K562 (cell line): Measurements from ENCODE around the gene MPHOSPH10. TPM values are rescaled to one million over a fixed set of nuclear protein-coding genes. Genes with fewer than 3 reads are reported as not detected.

ENCODE experiments used
- CEBPB ChIP-seq: fragments of 450-650 bp; IDR thresholded peaks from 2 replicates; pipeline ENCODE4 v1.6.1; 2016; ENCODE audit warnings: missing genetic modification characterization, missing compliant biosample characterization
- FOXJ3 ChIP-seq: sonication (generic); formaldehyde crosslinking; IDR thresholded peaks from 2 replicates; pipeline ENCODE4 v1.4.0; 2020; ENCODE audit warnings: mild to moderate bottlenecking, missing genetic modification reagents
- GTF2E2 ChIP-seq: fragments of 200-800 bp; sonication (Bioruptor generic); IDR thresholded peaks from 2 replicates; pipeline ENCODE4 v1.6.1; 2016; ENCODE audit warnings: missing genetic modification characterization, missing compliant biosample characterization
- HSF4 ChIP-seq: fragments of 250-450 bp; sonication (Bioruptor Pico); IDR thresholded peaks from 2 replicates; pipeline ENCODE4 v2.1.2; 2022; ENCODE audit warnings: mild to moderate bottlenecking, moderate library complexity, borderline replicate concordance
- LARP7 ChIP-seq: fragments of 450-650 bp; IDR thresholded peaks from 2 replicates; pipeline ENCODE4 v1.6.1; 2016
- MED1 ChIP-seq: sonication (generic); formaldehyde crosslinking; IDR thresholded peaks from 2 replicates; pipeline ENCODE4 v1.8.1; 2023; ENCODE audit warnings: missing genetic modification reagents, borderline replicate concordance
- NR4A1 ChIP-seq, 2 experiments: fragments of 250-450 bp in 1 of 2; fragments of 450-650 bp in 1 of 2; sonication (Bioruptor Pico) in 1 of 2; IDR thresholded peaks; 2 replicates each; pipeline versions ENCODE4 v1.4.0 to v1.6.1; 2016 to 2020; ENCODE audit warnings: mild to moderate bottlenecking in 2 of 2, missing compliant biosample characterization in 1 of 2, missing genetic modification characterization in 1 of 2, moderate library complexity in 1 of 2
- PTBP1 ChIP-seq: fragments of 200-400 bp; formaldehyde crosslinking; IDR thresholded peaks from 2 replicates; pipeline ENCODE4 v1.6.1; 2017; ENCODE audit warnings: low read depth, low read length
- SOX6 ChIP-seq: fragments of 450-650 bp; IDR thresholded peaks from 2 replicates; pipeline ENCODE4 v1.6.1; 2014; ENCODE audit warnings: mild to moderate bottlenecking
- U2AF2 ChIP-seq: fragments of 200-400 bp; formaldehyde crosslinking; optimal IDR thresholded peaks from 2 replicates; pipeline ENCODE3; 2017; ENCODE audit warnings: low read depth, mild to moderate bottlenecking, low read length
- YY1 ChIP-seq, 3 experiments: IDR thresholded peaks; 2 replicates each; pipeline ENCODE4 v1.6.1; 2011; ENCODE audit warnings: low read length in 2 of 3, mild to moderate bottlenecking in 2 of 3, moderate library complexity in 2 of 3, borderline replicate concordance in 1 of 3, control low read depth in 1 of 3, low read depth in 1 of 3; ENCODE audit not compliant: insufficient read depth in 3 of 3, insufficient replicate concordance in 2 of 3, control insufficient read depth in 1 of 3, insufficient read length in 1 of 3; ENCODE audit errors: extremely low read depth in 1 of 3
- ZBTB17 ChIP-seq: fragments of 450-650 bp; formaldehyde crosslinking; IDR thresholded peaks from 2 replicates; pipeline ENCODE4 v1.4.0; 2020; ENCODE audit warnings: mild to moderate bottlenecking
- ZNF436 ChIP-seq: fragments of 250-450, 450-650 bp; sonication (Bioruptor Pico); formaldehyde crosslinking; IDR thresholded peaks from 2 replicates; pipeline ENCODE4 v1.7.0; 2020; ENCODE audit warnings: mild to moderate bottlenecking
- ZNF778 ChIP-seq: fragments of 450-650 bp; formaldehyde crosslinking; IDR thresholded peaks from 2 replicates; pipeline ENCODE4 v1.4.0; 2020; ENCODE audit warnings: mild to moderate bottlenecking, moderate library complexity
- polyA plus RNA-seq, 8 experiments: library from polyadenylated mRNA; depleted of rRNA in 4 of 8; stranded (reverse) in 5 of 8; unstranded in 3 of 8; fragments of >200 nt; fragmentation: Nextera tagmentation in 2 of 8; fragmentation: Illumina TruSeq in 1 of 8; extraction: Ambion mirVana in 2 of 8; extraction: Trizol in 1 of 8; gene quantifications; 2 replicates each; pipeline versions ENCODE4 v1.2.1 to v1.2.3, GENCODE V29; 2011 to 2014; ENCODE audit warnings: inconsistent platforms in 1 of 8, missing spikeins in 1 of 8
- total RNA-seq, 7 experiments: library from RNA; depleted of rRNA in 6 of 7; stranded (reverse); fragments of >200 nt in 6 of 7; fragmentation: Illumina TruSeq in 2 of 7; extraction: Trizol in 2 of 7; gene quantifications; 2 replicates each; pipeline versions ENCODE4 v1.2.1 to v1.2.3, GENCODE V29; 2011 to 2021; ENCODE audit warnings: low replicate concordance in 1 of 7
- TF ChIP-seq, protein P1 (sequence below): fragments of 450-650 bp; IDR thresholded peaks from 2 replicates; pipeline ENCODE4 v1.6.1; 2016; ENCODE audit warnings: borderline replicate concordance
- TF ChIP-seq, protein P2 (sequence below): fragments of 250-450 bp; sonication (Bioruptor Pico); IDR thresholded peaks from 2 replicates; pipeline ENCODE4 v1.9.0; 2021; ENCODE audit warnings: mild to moderate bottlenecking, inconsistent platforms
- TF ChIP-seq, protein P3 (sequence below): fragments of 450-650 bp; IDR thresholded peaks from 2 replicates; pipeline ENCODE4 v1.6.1; 2017; ENCODE audit warnings: antibody characterized with exemption
- TF ChIP-seq, protein P4 (sequence below): fragments of 450-650 bp; IDR thresholded peaks from 2 replicates; pipeline ENCODE4 v1.6.1; 2016; ENCODE audit warnings: mild to moderate bottlenecking

Gene MPHOSPH10
- total and polyA plus RNA-seq, 9 of the 15 experiments (the other 6 are each of a cell fraction or from before 2014, with no cell fraction given) = 36.8 to 83.7 (median 58.5) TPM

DNA sequence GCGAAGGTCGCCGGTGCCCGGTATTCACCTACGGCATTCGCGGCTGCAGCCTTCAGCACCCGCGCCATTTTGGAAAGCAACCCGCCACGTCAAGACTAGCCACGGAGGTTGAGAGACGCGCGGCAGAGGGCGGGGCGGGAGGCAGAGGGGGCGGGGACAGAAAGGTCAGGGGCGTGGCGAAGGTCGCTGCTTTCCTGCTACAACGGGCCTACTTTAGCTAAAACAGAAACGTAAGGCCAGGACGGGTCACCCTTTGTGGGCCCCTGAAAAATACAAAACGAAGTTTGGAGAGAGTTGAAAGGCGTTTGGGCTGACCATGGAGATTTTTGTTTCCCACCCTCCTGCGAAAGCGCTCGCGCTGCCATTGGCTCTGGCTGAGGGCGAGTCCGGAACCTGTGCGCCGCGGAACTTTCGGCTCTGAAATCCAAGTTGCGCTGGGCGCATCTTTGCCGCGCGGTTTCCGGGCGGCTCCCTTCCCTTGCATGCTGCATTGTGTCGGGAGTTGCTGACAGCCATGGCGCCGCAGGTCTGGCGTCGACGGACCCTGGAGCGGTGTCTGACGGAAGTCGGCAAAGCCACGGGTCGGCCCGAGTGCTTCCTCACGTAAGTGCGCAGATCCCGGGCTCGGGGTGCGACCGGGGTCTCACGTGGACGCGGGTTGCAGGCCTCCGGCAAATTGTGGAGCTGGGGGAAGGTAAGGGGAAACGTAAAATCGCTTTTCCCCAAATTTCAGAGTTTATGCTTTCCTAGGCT, at the start of gene MPHOSPH10, which contains the start of gene MCEE (continued):
- TF ChIP-seq, protein P1, sequence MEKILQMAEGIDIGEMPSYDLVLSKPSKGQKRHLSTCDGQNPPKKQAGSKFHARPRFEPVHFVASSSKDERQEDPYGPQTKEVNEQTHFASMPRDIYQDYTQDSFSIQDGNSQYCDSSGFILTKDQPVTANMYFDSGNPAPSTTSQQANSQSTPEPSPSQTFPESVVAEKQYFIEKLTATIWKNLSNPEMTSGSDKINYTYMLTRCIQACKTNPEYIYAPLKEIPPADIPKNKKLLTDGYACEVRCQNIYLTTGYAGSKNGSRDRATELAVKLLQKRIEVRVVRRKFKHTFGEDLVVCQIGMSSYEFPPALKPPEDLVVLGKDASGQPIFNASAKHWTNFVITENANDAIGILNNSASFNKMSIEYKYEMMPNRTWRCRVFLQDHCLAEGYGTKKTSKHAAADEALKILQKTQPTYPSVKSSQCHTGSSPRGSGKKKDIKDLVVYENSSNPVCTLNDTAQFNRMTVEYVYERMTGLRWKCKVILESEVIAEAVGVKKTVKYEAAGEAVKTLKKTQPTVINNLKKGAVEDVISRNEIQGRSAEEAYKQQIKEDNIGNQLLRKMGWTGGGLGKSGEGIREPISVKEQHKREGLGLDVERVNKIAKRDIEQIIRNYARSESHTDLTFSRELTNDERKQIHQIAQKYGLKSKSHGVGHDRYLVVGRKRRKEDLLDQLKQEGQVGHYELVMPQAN = peak; percentile 99
- no peak for TF ChIP-seq HSF4 (CRISPR knock-in tag)
- no peak for TF ChIP-seq MED1 (CRISPR knock-in tag)
- TF ChIP-seq, protein P2, sequence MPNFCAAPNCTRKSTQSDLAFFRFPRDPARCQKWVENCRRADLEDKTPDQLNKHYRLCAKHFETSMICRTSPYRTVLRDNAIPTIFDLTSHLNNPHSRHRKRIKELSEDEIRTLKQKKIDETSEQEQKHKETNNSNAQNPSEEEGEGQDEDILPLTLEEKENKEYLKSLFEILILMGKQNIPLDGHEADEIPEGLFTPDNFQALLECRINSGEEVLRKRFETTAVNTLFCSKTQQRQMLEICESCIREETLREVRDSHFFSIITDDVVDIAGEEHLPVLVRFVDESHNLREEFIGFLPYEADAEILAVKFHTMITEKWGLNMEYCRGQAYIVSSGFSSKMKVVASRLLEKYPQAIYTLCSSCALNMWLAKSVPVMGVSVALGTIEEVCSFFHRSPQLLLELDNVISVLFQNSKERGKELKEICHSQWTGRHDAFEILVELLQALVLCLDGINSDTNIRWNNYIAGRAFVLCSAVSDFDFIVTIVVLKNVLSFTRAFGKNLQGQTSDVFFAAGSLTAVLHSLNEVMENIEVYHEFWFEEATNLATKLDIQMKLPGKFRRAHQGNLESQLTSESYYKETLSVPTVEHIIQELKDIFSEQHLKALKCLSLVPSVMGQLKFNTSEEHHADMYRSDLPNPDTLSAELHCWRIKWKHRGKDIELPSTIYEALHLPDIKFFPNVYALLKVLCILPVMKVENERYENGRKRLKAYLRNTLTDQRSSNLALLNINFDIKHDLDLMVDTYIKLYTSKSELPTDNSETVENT (CRISPR knock-in tag) = no peak; the same call in 1 of the 2 replicates
- no peak for TF ChIP-seq ZBTB17
- TF ChIP-seq ZNF436 (CRISPR knock-in tag) = no peak
- peak; percentile 58 for TF ChIP-seq SOX6
- no peak for TF ChIP-seq PTBP1
- no peak for TF ChIP-seq CEBPB (tag)
- 0 out of 2 replicates have a peak, but pooled peaks have one; percentile 13 for TF ChIP-seq NR4A1 (CRISPR knock-in tag; IDR thresholded peaks at IDR 0.05)
- no peak for TF ChIP-seq NR4A1 (tag; IDR thresholded peaks at IDR 0.05)
- TF ChIP-seq, protein P3, sequence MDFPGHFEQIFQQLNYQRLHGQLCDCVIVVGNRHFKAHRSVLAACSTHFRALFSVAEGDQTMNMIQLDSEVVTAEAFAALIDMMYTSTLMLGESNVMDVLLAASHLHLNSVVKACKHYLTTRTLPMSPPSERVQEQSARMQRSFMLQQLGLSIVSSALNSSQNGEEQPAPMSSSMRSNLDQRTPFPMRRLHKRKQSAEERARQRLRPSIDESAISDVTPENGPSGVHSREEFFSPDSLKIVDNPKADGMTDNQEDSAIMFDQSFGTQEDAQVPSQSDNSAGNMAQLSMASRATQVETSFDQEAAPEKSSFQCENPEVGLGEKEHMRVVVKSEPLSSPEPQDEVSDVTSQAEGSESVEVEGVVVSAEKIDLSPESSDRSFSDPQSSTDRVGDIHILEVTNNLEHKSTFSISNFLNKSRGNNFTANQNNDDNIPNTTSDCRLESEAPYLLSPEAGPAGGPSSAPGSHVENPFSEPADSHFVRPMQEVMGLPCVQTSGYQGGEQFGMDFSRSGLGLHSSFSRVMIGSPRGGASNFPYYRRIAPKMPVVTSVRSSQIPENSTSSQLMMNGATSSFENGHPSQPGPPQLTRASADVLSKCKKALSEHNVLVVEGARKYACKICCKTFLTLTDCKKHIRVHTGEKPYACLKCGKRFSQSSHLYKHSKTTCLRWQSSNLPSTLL = no peak
- TF ChIP-seq, protein P4, sequence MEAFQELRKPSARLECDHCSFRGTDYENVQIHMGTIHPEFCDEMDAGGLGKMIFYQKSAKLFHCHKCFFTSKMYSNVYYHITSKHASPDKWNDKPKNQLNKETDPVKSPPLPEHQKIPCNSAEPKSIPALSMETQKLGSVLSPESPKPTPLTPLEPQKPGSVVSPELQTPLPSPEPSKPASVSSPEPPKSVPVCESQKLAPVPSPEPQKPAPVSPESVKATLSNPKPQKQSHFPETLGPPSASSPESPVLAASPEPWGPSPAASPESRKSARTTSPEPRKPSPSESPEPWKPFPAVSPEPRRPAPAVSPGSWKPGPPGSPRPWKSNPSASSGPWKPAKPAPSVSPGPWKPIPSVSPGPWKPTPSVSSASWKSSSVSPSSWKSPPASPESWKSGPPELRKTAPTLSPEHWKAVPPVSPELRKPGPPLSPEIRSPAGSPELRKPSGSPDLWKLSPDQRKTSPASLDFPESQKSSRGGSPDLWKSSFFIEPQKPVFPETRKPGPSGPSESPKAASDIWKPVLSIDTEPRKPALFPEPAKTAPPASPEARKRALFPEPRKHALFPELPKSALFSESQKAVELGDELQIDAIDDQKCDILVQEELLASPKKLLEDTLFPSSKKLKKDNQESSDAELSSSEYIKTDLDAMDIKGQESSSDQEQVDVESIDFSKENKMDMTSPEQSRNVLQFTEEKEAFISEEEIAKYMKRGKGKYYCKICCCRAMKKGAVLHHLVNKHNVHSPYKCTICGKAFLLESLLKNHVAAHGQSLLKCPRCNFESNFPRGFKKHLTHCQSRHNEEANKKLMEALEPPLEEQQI = no peak
- no peak for TF ChIP-seq ZNF778
- no peak for TF ChIP-seq U2AF2
- no peak for TF ChIP-seq LARP7
- peak; percentile 56; the same call in 1 of the 2 replicates for TF ChIP-seq GTF2E2 (tag)
- peak; percentile 83 to 94 (median 93) for TF ChIP-seq YY1 (IDR thresholded peaks at IDR 0.05; ENCODE audit: borderline replicate concordance in 1 of 3, control insufficient read depth in 1 of 3, extremely low read depth in 1 of 3, insufficient read depth in 3 of 3, insufficient read length in 1 of 3, insufficient replicate concordance in 2 of 3, low read depth in 1 of 3, low read length in 2 of 3)
- TF ChIP-seq FOXJ3 = no peak
